GM13977 (cell line): ENCODE measurements around the gene HCN4.
A peak's percentile ranks its signal among the peaks of the same experiment; 100 is the strongest.
"Not testable (repeated sequence)": the region's sequence is repeated elsewhere in the genome, so short reads cannot be mapped to it uniquely, and the experiment has no call there.

ENCODE experiments used
- DNase-seq: peaks from one replicate; pipeline ENCODE4 v3.0.0; 2012; ENCODE audit warnings: low spot score
- in situ Hi-C: fragments of 300-500 bp; cut with MboI; formaldehyde crosslinking; loops from one replicate; pipeline ENCODE4 v1.12.0; 2022; ENCODE audit warnings: low sequenced_read_pairs, low pct_unique_long_range_greater_than_20kb, mixed read lengths, inconsistent platforms; ENCODE audit not compliant: unreplicated experiment
- TF ChIP-seq, protein P1 (sequence below): IDR thresholded peaks from 2 replicates; pipeline ENCODE4 v1.5.1; 2012; ENCODE audit warnings: mild to moderate bottlenecking, control low read depth; ENCODE audit not compliant: insufficient read depth; ENCODE audit errors: extremely low read depth, missing control alignments

Gene HCN4

DNA sequence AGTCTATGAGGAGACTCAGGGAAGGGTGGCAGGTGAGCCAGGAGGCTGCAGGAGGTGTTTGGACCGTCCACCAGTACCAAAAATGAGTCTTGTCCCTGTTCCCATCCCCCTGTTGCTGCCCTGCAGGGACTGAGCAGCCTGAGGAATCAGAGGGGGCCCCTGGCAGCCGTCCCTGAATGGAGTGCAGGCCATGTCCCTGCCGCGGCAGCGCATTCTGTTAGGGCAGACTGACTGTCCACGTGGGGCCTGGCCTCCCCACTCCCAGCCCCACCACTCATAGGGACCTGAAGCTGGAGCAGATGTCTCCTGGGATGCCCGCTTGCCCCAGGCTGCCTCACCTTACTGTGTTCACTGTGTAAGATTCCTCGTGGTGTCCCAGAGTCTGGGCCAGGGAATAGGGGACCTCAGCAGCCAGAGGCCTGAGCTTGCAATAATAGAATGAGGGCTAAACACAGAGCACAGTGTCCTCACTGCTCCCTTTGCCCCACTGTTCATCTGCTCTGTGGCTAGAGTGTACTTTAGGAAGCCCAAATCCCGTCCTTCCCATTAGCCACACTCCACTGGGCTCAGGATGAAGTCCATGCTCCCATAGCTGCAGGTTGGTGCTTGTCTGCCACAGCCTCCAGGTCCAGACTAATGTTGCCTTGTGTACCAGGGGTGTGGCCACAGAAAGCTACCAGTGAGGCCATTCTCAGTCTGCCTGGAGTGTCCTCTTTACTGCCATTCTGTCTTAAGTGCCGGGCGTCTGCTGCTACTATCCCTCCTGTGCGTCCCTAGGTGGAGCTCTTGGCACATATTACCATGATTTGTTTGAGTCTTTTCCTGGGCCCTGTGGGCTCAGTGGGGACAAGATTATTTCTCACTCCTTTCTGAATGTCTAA is 63.2 kb downstream of the HCN4 start:
- peak; percentile 61 for DNase-seq
- in situ Hi-C loops: no loop called here
- TF ChIP-seq, protein P1, sequence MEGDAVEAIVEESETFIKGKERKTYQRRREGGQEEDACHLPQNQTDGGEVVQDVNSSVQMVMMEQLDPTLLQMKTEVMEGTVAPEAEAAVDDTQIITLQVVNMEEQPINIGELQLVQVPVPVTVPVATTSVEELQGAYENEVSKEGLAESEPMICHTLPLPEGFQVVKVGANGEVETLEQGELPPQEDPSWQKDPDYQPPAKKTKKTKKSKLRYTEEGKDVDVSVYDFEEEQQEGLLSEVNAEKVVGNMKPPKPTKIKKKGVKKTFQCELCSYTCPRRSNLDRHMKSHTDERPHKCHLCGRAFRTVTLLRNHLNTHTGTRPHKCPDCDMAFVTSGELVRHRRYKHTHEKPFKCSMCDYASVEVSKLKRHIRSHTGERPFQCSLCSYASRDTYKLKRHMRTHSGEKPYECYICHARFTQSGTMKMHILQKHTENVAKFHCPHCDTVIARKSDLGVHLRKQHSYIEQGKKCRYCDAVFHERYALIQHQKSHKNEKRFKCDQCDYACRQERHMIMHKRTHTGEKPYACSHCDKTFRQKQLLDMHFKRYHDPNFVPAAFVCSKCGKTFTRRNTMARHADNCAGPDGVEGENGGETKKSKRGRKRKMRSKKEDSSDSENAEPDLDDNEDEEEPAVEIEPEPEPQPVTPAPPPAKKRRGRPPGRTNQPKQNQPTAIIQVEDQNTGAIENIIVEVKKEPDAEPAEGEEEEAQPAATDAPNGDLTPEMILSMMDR: peak; percentile 69

DNA sequence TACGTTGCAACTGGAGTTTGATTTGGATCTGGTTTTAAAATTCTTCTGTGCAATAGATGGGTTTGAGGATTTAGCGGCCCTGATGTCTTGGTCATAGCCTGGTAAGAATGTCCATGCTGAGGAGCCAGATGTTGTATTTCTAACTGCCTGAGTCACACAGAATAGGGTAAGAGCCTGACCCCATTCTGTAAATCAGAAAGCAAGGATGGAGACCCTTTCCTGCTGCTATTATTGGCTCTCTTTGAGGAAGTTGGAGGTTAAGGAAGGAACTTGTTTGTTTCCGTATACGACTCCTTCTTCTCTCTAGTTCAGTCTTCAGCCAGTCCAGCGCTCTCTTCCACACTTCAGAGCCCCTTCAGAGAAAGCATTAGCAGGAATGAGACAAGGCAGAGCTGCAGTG is 65.1 kb downstream of the HCN4 start:
- TF ChIP-seq, protein P1: no peak
- DNase-seq: no peak

DNA sequence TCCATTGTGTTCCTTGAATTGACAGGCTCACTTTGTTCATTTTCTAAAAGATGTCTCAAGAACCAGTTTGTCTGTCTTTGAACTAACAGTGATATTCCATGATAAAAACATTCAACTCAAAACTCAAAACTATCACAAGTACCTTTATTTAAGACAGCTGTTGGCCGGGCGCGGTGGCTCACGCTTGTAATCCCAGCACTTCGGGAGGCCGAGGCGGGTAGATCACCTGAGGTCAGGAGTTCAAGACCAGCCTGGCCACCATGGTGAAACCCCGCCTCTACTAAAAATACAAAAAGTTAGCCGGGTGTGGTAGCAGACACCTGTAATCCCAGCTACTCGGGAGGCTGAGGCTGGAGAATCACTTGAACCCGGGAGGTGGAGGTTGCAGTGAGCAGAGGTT is 68.5 kb downstream of the HCN4 start:
- in situ Hi-C loops, DNase-seq: not testable (repeated sequence)

More for the DNA sequence above, 65.1 kb downstream of the HCN4 start:
- in situ Hi-C loops: no loop called here

DNA sequence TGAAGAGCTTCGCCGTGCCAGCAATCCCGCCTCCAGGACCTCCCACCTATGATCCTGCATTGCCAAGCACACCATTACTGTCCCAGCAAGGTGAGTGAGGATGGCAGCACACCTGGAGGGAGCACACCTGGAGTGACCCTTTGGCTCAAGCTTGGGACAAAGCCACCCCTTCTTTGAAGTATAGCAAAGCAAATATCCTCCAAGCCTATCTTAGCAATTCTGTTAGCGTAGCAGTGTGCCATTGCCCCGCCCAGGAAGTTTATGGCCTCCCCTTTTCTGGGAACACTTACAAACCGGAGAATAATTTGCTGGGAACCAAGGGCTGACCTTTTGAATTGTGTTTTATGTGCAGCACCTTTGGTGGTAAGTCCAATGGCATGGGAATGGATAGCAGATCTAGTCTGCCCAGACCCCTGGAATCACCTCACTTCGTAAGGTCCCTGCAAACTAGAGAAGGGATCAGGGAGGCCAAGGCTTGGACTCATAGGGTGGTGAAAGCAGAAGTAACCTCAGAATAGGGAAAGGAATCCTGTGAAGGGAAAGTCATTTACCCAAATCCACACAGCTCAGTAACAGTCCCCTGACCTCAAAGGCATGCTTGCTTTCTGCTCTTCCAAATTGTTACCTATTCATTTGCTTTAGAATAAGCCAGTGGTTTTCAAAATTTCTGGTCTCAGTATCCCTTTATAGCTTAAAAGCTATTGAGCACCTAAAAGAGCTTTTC is 70.1 kb downstream of the HCN4 start:
- TF ChIP-seq, protein P1: no peak
- no peak for DNase-seq
- in situ Hi-C loops: loop anchor here (25.0 kb wide), 1 partner anchor 389 kb away; the partner anchor contains the start of gene CD276

DNA sequence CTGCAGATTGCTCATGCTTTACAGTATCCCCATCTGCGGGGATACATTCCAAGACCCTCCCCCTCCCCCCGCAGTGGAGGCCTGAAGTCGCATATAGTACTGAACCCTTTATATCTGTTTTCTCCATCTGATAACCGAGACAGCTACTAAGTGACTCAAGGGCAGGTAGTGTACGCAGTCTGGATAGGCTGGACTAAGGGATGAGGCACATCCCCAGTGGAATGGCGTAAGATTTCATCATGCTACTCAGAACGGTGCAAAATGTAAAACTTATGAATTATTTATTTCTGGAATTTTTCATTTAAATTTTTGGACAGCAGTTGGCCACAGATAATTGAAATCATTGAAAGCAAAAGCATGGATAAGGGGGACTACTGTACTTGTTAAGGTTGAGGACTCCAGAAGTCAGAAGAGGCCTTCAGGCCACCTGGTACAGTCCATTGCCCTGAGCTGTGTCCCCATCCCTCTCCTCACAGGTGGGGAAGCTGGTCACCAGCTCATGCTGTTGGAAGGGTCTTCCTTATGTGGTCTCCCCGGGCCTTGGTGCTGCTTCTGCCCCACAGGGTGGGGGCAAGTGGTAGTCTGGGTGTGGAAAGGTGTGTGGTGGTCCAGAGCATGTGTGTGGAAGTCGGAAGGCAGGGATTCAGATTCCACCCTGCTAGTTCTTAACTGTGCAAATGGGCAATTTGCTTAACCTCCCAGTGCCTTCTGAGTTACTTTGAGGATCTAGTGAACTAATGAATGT is 72.0 kb downstream of the HCN4 start:
- no peak for DNase-seq
- TF ChIP-seq, protein P1: no peak
- in situ Hi-C loops: loop anchor here (25.0 kb wide), 1 partner anchor 391 kb away; the partner anchor contains the start of gene CD276

DNA sequence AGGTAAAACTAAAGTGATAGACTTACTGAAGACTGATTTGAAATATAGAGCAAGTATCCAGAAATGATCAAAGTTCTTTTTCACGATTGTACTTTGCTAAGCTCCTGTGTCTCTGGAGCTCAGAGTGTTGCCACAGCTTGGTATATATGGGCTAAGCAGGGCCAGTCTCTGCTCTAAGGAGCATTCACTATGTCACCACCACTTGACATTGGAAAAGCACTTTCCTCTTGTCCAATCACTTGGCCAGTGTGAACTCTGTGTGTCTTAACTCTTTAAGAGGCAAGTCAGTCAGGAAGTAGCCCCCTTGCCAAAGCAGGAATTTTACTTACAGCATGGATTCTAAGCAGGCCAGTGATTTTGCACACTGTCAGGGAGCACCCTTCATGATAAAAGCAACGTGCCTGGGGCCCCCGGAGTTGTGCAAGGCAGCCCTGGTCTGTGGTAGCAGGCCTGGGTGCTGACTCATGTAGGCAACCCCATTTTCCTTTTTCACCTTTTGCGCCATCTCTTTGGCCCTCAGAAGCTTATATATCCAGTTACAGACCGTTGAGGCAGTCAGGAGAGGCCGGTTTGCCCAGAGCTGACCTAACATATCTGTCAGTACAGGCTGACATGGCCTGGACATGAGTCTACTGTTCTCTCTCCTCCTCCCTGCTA is 73.0 kb downstream of the HCN4 start:
- TF ChIP-seq, protein P1: no peak
- in situ Hi-C loops: loop anchor here (25.0 kb wide), 1 partner anchor 392 kb away; the partner anchor contains the start of gene CD276
- DNase-seq: no peak
